Cardiac fibroblast (primary cell): ENCODE measurements around the gene CACNB4.
"Not testable (repeated sequence)": the region's sequence is repeated elsewhere in the genome, so short reads cannot be mapped to it uniquely, and the experiment has no call there.

Experiments used
- DNase-seq, 2 donors: peaks; one replicate each; pipeline versions ENCODE4 v3.0.0 to v3.0.0-alpha.2; 2010; ENCODE audit warnings: low read depth in 2 of 2
- H3K4me3 ChIP-seq, 2 donors: replicated peaks in 1 of 2; 1 replicate in 1 of 2; 2 replicates in 1 of 2; pipeline ENCODE4 v1.5.1; 2011; ENCODE audit warnings: low read depth in 2 of 2, low read length in 2 of 2, mild to moderate bottlenecking in 2 of 2, moderate library complexity in 1 of 2
- TF ChIP-seq, protein P1 (sequence below): IDR thresholded peaks from one replicate; pipeline ENCODE4 v1.5.1; 2011; ENCODE audit warnings: low read depth, mild to moderate bottlenecking, low read length, inconsistent platforms

CACNB4 gene

DNA sequence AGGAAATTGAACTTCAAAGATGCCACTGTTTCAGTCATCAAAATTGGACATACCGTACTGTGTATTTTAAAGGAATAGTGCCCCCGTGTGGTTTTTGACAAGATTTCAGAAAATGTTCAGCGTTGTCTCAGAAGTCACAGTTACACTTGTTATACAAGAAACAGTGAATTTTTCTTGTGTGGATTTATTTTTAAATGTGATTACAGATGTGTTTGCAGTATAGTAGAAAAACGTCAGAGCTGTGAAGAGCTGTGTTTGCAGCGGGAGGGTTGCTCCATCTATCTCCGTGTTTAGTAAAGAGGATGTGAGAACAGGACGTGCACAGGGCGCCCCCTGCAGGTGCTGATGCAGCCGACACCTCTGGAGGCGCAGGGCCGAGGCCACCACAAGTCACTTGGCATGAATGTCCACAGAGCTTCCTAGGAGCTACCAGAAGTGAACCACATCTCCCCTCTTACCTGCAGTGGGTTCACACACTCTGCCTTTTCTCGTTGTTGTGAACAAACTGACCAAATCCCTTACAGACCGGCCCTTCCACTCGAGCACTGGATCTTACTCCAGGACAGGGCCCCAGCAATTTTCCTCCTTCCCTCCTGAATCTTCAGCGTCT lies 73.1 kb downstream of the CACNB4 start:
- DNase-seq = peak; percentile 77 to 85
- peak overlapping the region in 1 of 2 donors; percentile 26 for H3K4me3 ChIP-seq
- TF ChIP-seq, protein P1, sequence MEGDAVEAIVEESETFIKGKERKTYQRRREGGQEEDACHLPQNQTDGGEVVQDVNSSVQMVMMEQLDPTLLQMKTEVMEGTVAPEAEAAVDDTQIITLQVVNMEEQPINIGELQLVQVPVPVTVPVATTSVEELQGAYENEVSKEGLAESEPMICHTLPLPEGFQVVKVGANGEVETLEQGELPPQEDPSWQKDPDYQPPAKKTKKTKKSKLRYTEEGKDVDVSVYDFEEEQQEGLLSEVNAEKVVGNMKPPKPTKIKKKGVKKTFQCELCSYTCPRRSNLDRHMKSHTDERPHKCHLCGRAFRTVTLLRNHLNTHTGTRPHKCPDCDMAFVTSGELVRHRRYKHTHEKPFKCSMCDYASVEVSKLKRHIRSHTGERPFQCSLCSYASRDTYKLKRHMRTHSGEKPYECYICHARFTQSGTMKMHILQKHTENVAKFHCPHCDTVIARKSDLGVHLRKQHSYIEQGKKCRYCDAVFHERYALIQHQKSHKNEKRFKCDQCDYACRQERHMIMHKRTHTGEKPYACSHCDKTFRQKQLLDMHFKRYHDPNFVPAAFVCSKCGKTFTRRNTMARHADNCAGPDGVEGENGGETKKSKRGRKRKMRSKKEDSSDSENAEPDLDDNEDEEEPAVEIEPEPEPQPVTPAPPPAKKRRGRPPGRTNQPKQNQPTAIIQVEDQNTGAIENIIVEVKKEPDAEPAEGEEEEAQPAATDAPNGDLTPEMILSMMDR = peak; percentile 89

GRCh38 chr2:152024477-152024876 lies 74.4 kb downstream of the CACNB4 start:
- TF ChIP-seq, protein P1 = no peak
- no peak overlapping the region for H3K4me3 ChIP-seq

DNA sequence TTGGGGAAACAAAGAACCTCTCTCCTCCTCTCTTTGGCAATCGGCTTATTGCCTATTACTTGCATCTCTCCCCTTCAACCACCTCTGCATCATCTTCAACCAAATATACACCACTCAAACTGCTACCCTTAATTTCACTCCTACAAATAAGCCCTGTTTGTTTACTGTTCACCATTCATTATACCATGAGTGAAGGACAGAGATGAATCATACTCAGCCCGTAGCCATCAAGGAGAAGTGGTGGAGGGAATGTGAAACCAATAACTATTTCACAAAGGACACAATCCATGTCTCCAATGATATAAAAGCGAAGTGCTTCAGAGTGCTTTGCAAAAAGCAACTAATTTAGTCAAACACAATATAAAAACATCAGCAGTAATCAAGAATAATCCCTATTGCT lies 76.8 kb downstream of the CACNB4 start:
- no peak overlapping the region for H3K4me3 ChIP-seq
- no peak for DNase-seq
- TF ChIP-seq, protein P1 = no peak

More at GRCh38 chr2:152024477-152024876, 74.4 kb downstream of the CACNB4 start:
- peak in 1 of 2 donors; percentile 18 for DNase-seq

GRCh38 chr2:152021001-152021400 lies 77.8 kb downstream of the CACNB4 start:
- H3K4me3 ChIP-seq, DNase-seq: not testable (repeated sequence)

- no peak overlapping the region for H3K4me3 ChIP-seq
- no peak for DNase-seq
- TF ChIP-seq, protein P1 = no peak
These were observed 79.1 kb downstream of the CACNB4 start for GRCh38 chr2:152019732-152020131.

DNA sequence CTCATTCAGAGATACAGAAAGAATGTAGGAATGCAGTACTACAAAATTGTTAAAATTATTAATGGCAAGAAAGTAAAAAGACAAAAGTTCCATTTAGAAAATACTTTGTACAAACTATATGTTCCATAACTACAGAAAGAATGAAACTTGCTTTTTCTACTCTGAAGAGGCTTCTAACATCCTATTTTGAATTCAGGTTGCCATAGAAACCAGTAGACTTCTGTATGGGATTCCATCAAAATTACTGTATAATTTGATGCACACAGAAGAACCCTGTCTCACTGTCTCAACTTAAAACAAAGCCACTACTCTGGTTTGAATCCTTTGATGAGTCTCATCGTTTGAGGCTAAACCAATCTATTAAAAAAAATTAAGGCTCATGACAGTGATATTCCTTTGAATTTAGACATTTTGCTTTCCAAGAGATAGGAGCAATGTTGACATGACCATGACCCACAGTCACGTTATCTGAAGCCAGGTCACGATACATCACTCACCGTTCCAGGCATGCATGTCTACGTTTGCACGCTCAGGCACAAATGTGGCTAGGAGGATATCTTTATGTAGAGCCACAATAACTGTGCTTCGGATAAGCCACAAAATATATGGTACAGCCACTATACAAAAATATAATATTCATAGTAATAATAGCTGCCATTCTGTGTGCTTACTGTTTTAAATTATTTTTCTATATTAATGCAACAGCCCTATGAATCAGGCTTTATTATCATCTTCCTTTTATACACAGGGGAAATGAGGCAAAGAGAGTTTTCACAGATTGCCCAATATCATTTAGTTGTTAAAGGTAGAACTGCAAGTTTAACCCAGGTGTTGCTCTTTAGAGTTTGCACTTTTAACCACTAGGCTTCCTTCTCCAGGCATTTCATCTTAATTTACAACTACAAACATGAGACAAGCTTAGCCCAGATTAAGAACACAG lies 82.4 kb downstream of the CACNB4 start:
- TF ChIP-seq, protein P1 = no peak
- H3K4me3 ChIP-seq = no peak overlapping the region

DNA sequence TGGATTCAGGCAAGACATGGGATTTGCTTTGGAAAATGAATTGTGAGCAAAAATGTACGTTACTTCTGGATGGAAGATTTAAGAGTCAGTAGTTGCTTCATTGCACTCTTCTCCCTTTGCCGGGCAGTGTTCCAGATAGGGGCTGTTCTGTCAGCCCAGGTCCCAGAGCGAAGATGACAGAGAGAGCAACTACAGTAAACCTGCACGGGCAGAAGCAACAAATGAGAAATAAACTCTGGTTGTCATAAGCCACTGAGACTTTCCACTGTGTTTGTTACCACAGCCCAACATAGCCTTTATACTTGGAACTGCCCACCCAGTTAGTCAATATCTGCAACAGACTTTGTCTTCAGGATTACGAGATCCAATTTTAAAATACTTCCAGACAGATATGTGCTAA lies 83.3 kb downstream of the CACNB4 start:
- TF ChIP-seq, protein P1 = no peak
- no peak overlapping the region for H3K4me3 ChIP-seq
- DNase-seq = no peak

More for the DNA sequence above, 82.4 kb downstream of the CACNB4 start:
- no peak for DNase-seq
